GM18499 (cell line): ENCODE measurements around the gene ASTN2.
A peak's percentile ranks its signal among the peaks of the same experiment; 100 is the strongest.
"Not testable (repeated sequence)": the region's sequence is repeated elsewhere in the genome, so short reads cannot be mapped to it uniquely, and the experiment has no call there.

Experiments used
- ATAC-seq: cut with Tn5 transposase; IDR thresholded peaks from one replicate; pipeline ENCODE4 v1.9.1; 2021; ENCODE audit warnings: moderate number of reproducible peaks; ENCODE audit not compliant: insufficient read depth, unreplicated experiment

ASTN2 gene

GRCh38 chr9:116942593-116943061 lies 472.2 kb downstream of the ASTN2 start:
- peak; percentile 46 for ATAC-seq

GRCh38 chr9:116941266-116941665 lies 473.6 kb downstream of the ASTN2 start:
- no peak for ATAC-seq

DNA sequence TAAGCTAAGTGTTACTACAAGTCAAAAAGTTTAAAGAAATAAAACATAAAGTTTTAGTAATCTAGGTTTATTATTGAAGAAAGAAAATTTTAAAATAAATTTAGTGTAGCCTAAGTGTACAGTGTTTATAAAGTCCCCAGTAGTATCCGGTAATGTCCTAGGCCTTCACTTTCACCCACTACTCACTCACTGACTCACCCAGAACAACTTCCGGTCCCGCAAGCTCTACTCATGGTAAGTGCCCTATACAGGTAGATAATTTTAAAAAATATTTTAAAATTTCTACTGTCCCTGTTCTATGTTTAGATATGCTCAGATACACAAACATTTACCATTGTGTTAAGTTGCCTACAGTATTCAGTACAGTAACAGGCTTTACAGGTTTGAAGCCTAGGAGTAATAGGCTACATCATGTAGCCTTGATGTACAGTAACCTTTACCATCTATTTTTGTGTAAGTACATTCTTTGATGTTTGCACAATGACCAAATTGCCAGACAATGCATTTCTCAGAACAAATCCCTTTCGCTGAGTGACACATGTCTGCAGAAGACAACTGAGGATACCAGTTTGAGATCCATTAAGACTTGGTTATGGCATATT lies 474.1 kb downstream of the ASTN2 start:
- ATAC-seq: no peak

- ATAC-seq: no peak
Observed at GRCh38 chr9:116939614-116940013, 475.2 kb downstream of the ASTN2 start.

GRCh38 chr9:116939161-116939560 lies 475.7 kb downstream of the ASTN2 start:
- no peak for ATAC-seq

- no peak for ATAC-seq
Observed at GRCh38 chr9:116937361-116937760, 477.5 kb downstream of the ASTN2 start.

DNA sequence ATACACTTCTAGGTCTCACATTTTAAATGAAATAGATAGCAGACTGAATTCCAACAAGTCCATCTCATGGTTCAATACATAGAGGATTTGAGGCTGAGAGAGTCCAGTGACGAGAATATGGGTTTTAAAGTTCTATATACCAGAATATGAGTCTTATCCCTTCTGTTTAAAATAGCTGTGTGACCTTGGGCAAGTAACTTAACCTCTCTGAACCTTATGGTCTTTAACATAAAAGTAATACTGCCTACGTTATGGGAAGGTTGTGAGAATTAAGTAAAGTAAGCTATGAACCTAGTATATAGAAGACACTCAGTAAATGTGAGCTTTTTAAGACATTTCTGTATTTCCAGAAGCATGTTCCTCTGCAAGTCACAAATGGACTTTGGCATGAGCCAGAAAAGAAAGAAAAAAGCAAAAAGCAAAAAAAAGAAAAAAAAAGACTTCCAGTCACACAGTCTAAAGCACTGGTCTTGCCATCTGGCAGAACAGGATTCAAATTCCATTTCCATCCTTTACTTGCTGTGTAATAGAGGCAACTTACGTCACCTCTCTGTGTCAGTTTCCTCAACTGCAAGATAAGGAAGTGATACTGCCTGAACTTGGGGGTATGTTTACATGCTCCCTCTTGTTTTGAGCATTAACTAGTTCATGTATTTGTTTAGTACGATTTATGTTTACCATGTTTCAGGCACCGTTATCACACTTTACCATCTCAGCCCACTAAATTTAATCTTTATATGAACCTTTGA lies 479.5 kb downstream of the ASTN2 start:
- no peak for ATAC-seq

GRCh38 chr9:116934131-116934530 lies 480.7 kb downstream of the ASTN2 start:
- ATAC-seq: no peak

- ATAC-seq: no peak
Observed at GRCh38 chr9:116933251-116933650, 481.6 kb downstream of the ASTN2 start.

DNA sequence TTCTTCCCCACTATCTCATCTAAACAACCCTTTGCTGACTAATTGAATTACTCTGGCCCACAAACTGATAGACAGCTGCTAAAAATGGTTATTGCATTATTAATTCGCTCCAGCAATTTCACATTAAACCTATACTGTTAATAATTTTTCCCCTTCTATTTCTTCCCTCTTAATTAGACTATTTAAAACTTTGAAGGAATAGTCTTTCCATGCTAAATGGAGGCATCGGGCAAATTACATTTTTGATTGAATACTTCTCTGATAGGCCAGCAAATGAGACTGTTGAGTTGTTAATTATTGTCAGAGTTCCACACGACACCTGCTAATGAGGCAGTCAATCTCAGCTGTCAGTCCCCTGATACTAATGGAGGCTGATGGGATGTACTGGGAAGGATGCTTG lies 485.2 kb downstream of the ASTN2 start:
- no peak for ATAC-seq

- no peak for ATAC-seq
Observed at GRCh38 chr9:116928884-116929283, 486.0 kb downstream of the ASTN2 start.

- ATAC-seq: no peak
Observed at GRCh38 chr9:116928289-116928688, 486.6 kb downstream of the ASTN2 start.

DNA sequence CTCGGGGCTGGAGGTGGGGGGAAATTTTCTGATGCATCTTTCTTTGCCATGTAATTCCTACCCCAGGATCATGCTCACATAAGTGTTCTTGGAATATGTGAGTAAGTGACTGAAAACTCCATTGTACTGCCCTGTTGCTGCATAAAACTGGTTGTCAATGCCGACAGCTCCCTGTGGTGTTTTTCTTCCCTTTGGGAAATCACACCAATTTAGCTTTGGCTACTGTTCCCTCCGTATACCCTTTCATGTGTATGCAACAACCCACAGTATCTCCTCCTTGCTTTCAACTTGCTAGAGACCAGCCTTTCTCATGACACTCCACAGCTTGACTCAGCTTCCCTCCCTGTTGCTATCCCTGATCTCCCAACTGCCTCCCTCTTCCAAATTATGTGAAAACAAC lies 487.1 kb downstream of the ASTN2 start:
- no peak for ATAC-seq

DNA sequence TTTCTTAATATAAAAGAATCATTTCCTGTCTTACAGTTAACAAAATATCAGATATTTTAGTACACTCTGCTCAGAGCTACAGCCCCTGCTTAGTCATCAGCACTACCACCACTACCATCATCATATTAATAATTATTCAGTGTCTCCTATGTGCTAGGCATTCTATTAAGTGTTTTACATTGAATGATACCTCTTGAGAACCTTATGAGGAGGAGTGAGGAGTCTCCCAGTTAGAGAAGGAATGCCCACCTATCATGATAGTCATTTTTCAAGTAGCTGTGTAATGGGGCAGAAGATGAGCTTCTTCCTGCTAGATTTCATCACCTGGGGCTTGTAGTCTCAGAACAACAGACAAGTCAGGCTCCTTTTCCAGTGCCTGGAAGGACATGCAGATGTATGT lies 489.7 kb downstream of the ASTN2 start:
- ATAC-seq: no peak

- ATAC-seq: no peak
Observed at GRCh38 chr9:116924462-116925110, 490.3 kb downstream of the ASTN2 start.

GRCh38 chr9:116917895-116918508 lies 496.9 kb downstream of the ASTN2 start:
- not testable (repeated sequence) for ATAC-seq

DNA sequence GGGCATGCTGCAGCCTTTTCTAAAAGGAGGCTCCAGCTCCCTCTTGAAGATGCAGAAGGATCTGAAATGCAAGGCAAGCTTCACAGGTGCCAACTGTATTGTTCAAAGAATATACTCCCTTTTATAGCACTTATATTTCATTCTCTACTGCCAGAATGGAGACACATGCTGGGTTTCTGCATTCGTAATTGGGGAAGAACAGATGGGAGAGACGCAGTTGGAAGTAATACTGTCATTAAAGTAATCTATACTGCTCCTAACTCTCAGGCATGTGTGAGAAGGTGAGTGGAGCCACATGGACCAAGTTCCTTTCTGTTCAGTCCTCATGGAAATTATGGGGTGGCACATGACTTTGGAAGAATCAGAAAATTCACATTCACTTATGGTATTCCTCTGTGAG lies 501.3 kb downstream of the ASTN2 start:
- ATAC-seq: no peak

DNA sequence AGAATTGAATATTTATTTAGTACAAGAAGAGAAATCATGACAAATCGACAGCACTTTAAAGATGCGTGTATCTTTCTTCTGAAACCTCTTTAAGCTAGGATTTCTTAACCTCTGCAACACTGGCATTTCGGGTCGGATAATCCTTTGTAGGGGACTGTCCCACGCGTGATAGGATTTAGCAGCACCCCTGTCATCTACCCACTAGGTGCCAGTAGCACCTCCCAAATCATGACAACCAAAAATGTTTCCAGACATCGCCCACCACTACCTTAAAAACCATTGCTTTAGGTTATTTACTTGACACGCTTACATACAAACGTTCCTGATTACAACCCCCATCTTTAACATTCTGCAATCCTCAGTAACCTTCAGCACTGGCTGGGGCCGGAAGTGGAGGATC lies 504.7 kb downstream of the ASTN2 start:
- ATAC-seq: no peak

DNA sequence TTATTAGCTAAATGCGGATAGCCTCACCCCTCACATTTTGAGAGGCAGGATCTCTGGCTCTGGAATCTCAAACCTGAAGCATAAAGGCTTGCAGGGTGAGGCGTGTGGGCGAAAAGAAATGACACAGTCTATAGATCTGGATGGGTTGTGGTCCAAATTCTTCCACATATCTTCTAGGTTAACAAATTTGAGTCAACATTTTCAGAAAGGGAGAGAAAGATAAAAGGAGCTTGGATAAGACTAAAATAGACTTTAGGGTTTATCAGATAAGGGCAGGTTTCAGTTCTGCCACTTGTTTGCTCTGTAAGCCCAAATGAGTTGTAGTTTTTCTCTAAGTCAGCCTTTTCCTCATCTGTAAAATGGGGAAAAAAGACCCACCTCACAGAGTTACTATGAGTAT lies 506.9 kb downstream of the ASTN2 start:
- no peak for ATAC-seq

GRCh38 chr9:116905171-116905588 lies 509.7 kb downstream of the ASTN2 start:
- ATAC-seq: no peak

DNA sequence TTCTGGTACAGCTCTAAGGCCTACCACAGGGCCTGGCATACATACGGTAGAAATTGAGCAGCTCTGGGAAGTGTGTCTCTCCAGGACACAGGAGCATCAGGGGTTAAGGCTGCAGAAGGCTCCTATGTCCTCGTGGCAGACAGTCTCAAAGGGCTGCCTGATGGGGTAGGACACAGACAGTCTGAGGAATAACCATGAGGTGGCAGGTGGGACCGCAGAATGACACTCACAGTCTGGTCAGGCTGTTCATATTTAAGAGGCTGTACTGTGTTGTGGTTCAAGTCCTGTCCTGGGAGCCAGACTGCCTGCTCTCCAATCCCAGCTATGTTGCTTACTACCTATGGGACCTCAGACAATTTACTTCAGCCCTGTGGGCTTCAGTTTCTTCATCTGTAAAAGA lies 510.7 kb downstream of the ASTN2 start:
- ATAC-seq: no peak
